Bronchial epithelial cell (primary cell): ENCODE results near the gene KRTAP5-8. TPM values are rescaled to one million over a fixed set of nuclear protein-coding genes. Genes with fewer than 3 reads are reported as not detected.
A peak's percentile ranks its signal among the peaks of the same experiment; 100 is the strongest.
"Not testable (repeated sequence)": the region's sequence is repeated elsewhere in the genome, so short reads cannot be mapped to it uniquely, and the experiment has no call there.

Source experiments
- DNase-seq: peaks from one replicate; pipeline ENCODE4 v3.0.0-alpha.2; 2010; ENCODE audit warnings: low read depth
- FAIRE-seq: peaks from 2 replicates; lab custom pipeline; 2011; peaks lifted over from hg19 to GRCh38; lab: Jason Lieb, UNC
- H3K27me3 ChIP-seq: 2 replicates; pipeline ENCODE4 v1.5.1; 2011; ENCODE audit warnings: low read length; ENCODE audit not compliant: control insufficient read depth, insufficient read depth
- H3K36me3 ChIP-seq: 2 replicates; pipeline ENCODE4 v1.5.1; 2011; ENCODE audit warnings: low read length; ENCODE audit not compliant: control insufficient read depth, insufficient read depth
- H3K4me3 ChIP-seq: 2 replicates; pipeline ENCODE4 v1.5.1; 2011; ENCODE audit warnings: mild to moderate bottlenecking, low read depth, low read length, control low read depth
- CTCF ChIP-seq: IDR thresholded peaks from 2 replicates; pipeline ENCODE4 v1.5.1; 2011; ENCODE audit warnings: mild to moderate bottlenecking, moderate library complexity, low read length, control low read depth, inconsistent platforms; ENCODE audit not compliant: insufficient read depth, severe bottlenecking
- total RNA-seq: library from RNA; depleted of rRNA; stranded (reverse); fragments of >200 nt; gene quantifications from 2 replicates; pipeline ENCODE4 v1.2.1, GENCODE V29; 2014

The KRTAP5-8 gene
- total RNA-seq, 1 donor from 2014 or later = not detected

DNA sequence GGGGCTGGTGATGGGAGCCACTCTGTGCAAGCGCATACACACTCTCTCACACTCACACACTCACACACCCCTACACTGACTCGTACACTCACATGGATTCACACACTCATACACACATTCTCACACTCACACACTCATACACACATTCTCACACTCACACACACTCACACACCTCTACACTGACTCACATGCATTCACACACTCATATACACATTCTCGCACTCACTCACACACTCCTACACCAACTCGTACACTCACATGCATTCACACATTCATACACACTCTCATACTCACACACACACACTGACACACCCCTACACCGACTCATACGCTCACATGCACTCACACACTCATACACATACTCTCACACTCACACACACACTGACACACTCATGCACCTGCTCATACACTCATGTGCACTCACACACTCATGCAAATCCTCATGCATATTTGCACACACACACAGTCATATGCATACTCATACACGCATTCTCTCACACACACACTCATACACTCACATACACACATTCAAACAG is 39.7 kb downstream of the KRTAP5-8 start:
- TF ChIP-seq CTCF = no peak
- Histone ChIP-seq H3K4me3 (no peak overlapping the region), H3K27me3 (peaks cover 2% of the 10 kb centered on the region), H3K36me3 (no peaks in the 10 kb centered on the region)
- FAIRE-seq (peak; percentile 82), DNase-seq (no peak)

DNA sequence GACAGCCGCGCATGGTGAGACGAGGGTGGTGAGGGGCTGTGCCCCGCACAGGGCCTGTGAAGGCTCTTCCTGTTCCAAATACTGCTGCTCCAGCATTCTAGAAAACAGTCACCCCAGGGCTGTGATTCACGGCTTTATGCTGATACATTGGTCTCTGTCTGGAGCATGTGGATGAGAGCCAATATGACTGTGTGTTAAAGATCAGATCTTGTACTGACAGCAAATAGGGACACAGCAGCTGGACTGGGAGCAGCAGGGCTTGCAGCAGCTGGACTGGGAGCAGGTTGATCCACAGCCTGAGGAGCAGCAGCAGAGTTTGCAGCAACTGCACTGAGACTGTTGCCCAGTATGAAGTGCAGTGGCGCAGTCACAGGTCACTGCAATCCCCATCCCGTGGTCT is 41.7 kb downstream of the KRTAP5-8 start:
- DNase-seq (peak; percentile 21), FAIRE-seq (peak; percentile 28)
- not testable (repeated sequence) for H3K4me3 ChIP-seq

GRCh38 chr11:71580057-71581003 is 42.5 kb downstream of the KRTAP5-8 start:
- TF ChIP-seq CTCF = peak; percentile 90
- H3K36me3 ChIP-seq = no peaks in the 10 kb centered on the region
- peaks cover 4% of the 10 kb centered on the region for H3K27me3 ChIP-seq
- peak; percentile 47 for DNase-seq
- H3K4me3 ChIP-seq = no peak overlapping the region
- FAIRE-seq = no peak

More for the DNA sequence above, 41.7 kb downstream of the KRTAP5-8 start:
- not testable (repeated sequence) for H3K36me3 ChIP-seq, H3K27me3 ChIP-seq

- TF ChIP-seq CTCF = no peak
- Histone ChIP-seq H3K36me3 (no peaks in the 10 kb centered on the region), H3K4me3 (no peak overlapping the region), H3K27me3 (peaks cover 4% of the 10 kb centered on the region)
- DNase-seq (no peak), FAIRE-seq (no peak)
Measured at GRCh38 chr11:71581826-71582225, 44.0 kb downstream of the KRTAP5-8 start.

GRCh38 chr11:71582309-71582895 is 44.6 kb downstream of the KRTAP5-8 start, which contains the start of gene KRTAP5-11:
KRTAP5-11 (minus strand) TSS chr11:71582875; CDS start chr11:71582837, 38 bp downstream.
- DNase-seq (no peak), FAIRE-seq (no peak)
- TF ChIP-seq CTCF = no peak
- peaks cover 4% of the 10 kb centered on the region for H3K27me3 ChIP-seq
- no peaks in the 10 kb centered on the region for H3K36me3 ChIP-seq
- no peak within 1 kb of the TSS for H3K4me3 ChIP-seq

GRCh38 chr11:71582969-71583368 is 45.1 kb downstream of the KRTAP5-8 start:
- H3K4me3 ChIP-seq, DNase-seq, H3K36me3 ChIP-seq, FAIRE-seq, H3K27me3 ChIP-seq: not testable (repeated sequence)

DNA sequence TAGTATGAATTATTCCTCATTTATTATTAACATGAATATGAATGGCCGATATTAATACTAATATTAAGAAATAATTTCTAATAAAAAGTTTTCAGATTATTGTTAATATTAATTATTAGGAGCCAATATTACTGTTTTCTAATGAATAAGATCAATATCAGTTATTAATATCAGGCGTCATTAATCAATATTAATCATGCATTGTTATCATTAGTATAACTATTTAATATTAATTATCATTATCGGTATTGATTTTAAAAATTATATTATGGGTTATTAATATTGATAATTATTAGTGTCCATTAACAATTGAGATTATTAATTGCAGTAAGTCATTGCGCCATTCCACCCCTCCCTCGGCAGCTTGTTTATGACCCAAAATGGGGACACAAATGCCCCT is 47.8 kb downstream of the KRTAP5-8 start:
- H3K4me3 ChIP-seq, H3K36me3 ChIP-seq, DNase-seq, FAIRE-seq, H3K27me3 ChIP-seq: not testable (repeated sequence)

GRCh38 chr11:71588314-71588713 is 50.5 kb downstream of the KRTAP5-8 start:
- not testable (repeated sequence) for DNase-seq, FAIRE-seq, H3K4me3 ChIP-seq, H3K27me3 ChIP-seq, H3K36me3 ChIP-seq
